Measurements from ENCODE around the gene UBTD2.

GRCh38 chr5:172303162-172303561 lies 19.6 kb upstream of the UBTD2 start:
- TF ChIP-seq CTCF (IDR thresholded peaks at IDR 0.05) (no peak), EP300 (IDR thresholded peaks at IDR 0.05) (no peak), POLR2A (IDR thresholded peaks at IDR 0.05) (no peak)

Data from tibial nerve (tissue), 4 donors.